HG02678 (cell line): ENCODE results near the gene NCKAP5.
A peak's percentile ranks its signal among the peaks of the same experiment; 100 is the strongest.
"Not testable (repeated sequence)": the region's sequence is repeated elsewhere in the genome, so short reads cannot be mapped to it uniquely, and the experiment has no call there.

Experiments
- ATAC-seq: cut with Tn5 transposase; IDR thresholded peaks from one replicate; pipeline ENCODE4 v1.9.1; 2021; ENCODE audit warnings: mild to moderate bottlenecking, moderate library complexity; ENCODE audit not compliant: unreplicated experiment

NCKAP5 gene

GRCh38 chr2:133525090-133525489 is 43.2 kb downstream of the NCKAP5 start:
- ATAC-seq, result no peak

- no peak for ATAC-seq
Measured at GRCh38 chr2:133523406-133523805, 44.9 kb downstream of the NCKAP5 start.

GRCh38 chr2:133522204-133522603 is 46.1 kb downstream of the NCKAP5 start:
- no peak for ATAC-seq

GRCh38 chr2:133521146-133521745 is 47.0 kb downstream of the NCKAP5 start:
- no peak for ATAC-seq

GRCh38 chr2:133519677-133520076 is 48.6 kb downstream of the NCKAP5 start:
- not testable (repeated sequence) for ATAC-seq

- peak; percentile 57 for ATAC-seq
Measured at GRCh38 chr2:133518700-133519344, 49.4 kb downstream of the NCKAP5 start.

GRCh38 chr2:133517876-133518275 is 50.4 kb downstream of the NCKAP5 start:
- ATAC-seq, result no peak

GRCh38 chr2:133516405-133517026 is 51.7 kb downstream of the NCKAP5 start:
- no peak for ATAC-seq

GRCh38 chr2:133515271-133515670 is 53.0 kb downstream of the NCKAP5 start:
- no peak for ATAC-seq

- no peak for ATAC-seq
Measured at GRCh38 chr2:133513893-133514292, 54.4 kb downstream of the NCKAP5 start.

- ATAC-seq, result no peak
Measured at GRCh38 chr2:133512121-133512520, 56.1 kb downstream of the NCKAP5 start.

- ATAC-seq, result no peak
Measured at GRCh38 chr2:133511679-133512078, 56.6 kb downstream of the NCKAP5 start.

GRCh38 chr2:133509777-133510176 is 58.5 kb downstream of the NCKAP5 start:
- ATAC-seq, result no peak

GRCh38 chr2:133508546-133509165 is 59.6 kb downstream of the NCKAP5 start:
- ATAC-seq, result no peak

- no peak for ATAC-seq
Measured at GRCh38 chr2:133506996-133507395, 61.3 kb downstream of the NCKAP5 start.

GRCh38 chr2:133504566-133505505 is 63.4 kb downstream of the NCKAP5 start:
- ATAC-seq, result no peak

GRCh38 chr2:133503927-133504326 is 64.3 kb downstream of the NCKAP5 start:
- ATAC-seq, result no peak

- ATAC-seq, result peak; percentile 73
Measured at GRCh38 chr2:133503323-133503722, 64.9 kb downstream of the NCKAP5 start.

GRCh38 chr2:133502678-133503077 is 65.6 kb downstream of the NCKAP5 start:
- no peak for ATAC-seq

- ATAC-seq, result no peak
Measured at GRCh38 chr2:133500917-133501316, 67.3 kb downstream of the NCKAP5 start.
